Iris pigment epithelial cell (primary cell): ENCODE results near the gene GCC1.

Source experiments
- DNase-seq: peaks from one replicate; pipeline ENCODE4 v3.0.0-alpha.2; 2011; ENCODE audit warnings: low read depth

GCC1 gene

DNA sequence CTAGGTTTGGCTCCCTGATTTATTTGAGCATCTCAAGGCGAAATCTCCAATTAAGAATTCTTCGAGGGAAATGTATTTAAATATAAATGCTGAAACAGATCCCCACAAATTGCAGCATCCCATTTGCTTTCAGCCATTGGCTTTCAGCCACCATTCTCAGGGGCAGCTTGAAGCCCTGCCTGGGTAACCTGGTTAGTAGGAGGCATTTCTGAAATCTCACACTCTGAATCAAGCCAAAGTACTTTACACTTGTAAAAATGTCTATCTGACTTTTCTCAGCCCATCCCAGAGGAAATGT lies 49.1 kb downstream of the GCC1 start:
- no peak for DNase-seq

DNA sequence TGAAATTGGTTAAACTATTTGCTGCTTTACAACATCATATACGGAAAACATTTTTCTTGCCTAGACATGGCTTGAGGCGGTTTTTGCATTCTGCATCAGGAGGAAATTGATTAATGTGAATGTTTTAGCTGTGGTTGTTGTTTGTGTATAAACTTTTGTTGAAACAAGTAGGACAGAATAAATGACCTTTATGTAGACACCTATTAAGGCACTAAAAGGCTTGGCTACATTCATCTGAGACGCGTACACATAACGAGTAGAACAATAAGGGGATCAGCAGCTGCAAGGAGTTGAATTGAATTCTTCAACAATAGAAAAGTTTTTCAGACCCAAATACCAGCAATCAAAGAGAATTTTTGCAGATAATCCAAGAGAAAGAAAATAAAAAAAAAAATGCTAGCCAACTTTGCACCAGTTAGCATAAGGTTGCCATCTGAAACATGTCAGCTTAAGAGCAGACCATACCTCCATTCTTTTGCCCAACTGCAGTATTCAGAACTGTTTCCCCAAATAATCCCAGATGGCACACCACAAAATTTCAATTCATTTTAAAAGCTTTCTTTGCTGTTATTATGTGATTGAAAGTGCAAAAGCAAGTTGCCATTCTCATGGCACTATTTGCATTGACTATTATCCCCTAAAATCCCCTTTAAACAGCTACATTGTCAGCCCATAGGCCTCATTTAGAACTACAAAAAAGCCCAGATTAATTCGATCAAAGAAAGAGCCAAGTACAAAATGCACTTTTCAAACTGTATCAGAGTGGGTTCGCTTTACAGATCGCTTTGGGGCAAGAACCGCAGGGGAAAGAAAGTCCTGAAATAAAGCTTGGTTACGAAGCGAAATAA lies 49.6 kb downstream of the GCC1 start:
- no peak for DNase-seq

DNA sequence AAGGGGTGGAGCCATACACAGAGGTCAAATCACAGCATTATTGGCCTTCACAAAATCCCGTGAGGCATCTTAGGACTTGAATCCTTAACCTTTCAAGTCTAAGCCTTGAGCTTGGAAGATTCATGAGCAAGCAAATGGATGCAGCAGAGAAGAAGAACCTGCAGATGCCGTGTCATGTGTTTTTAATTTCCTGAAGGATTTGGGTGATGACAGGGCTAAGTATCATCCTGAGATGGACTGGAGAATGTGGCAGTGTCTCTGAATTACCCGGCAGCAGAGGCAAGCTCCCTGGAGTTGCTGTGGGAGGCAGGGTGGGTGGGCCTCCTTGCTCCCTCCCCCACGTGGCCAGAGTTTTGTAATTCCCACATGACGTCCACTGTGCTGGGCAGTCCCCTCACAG lies 50.8 kb downstream of the GCC1 start:
- DNase-seq = no peak

DNA sequence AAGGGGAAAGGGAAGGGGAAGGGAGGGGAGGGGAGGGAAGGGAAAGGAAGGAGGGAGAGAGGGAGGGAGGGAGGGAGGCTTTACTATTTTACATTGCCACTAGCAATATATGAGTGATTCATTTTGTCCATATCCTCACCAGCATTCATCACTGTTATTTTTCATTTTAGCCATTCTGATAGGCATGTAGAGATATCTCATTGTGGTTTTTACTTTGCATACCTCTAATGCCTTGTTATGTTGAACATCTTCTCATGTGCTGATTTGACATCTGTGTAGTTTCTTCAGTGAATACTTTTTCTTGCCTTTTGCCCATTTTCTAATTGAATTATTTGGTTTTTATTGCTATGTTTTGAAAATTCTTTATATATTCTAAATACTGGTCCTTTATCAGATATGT lies 52.7 kb downstream of the GCC1 start:
- peak; percentile 51 for DNase-seq

DNA sequence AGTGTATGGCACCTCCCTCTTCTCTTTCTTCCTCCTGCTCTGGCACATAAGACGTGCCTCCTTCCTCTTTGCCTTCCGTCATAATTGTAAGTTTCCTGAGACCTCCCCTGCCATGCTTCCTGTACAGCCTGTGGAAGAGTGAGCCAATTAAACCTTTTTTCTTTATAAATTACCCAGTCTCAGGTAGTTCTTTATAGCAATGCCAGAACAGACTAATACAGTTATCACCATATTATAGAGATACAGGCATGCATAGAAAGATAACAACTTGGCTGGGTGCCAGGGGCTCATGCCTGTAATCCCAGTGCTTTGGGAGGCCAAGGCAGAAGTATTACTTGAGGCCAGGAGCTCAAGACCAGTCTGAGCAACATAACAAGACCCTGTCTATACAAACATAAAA lies 53.2 kb downstream of the GCC1 start:
- no peak for DNase-seq
